Measurements from ENCODE around the gene DLEC1. TPM values are rescaled to one million over a fixed set of nuclear protein-coding genes. Genes with fewer than 3 reads are reported as not detected.

DLEC1 gene, protein sequence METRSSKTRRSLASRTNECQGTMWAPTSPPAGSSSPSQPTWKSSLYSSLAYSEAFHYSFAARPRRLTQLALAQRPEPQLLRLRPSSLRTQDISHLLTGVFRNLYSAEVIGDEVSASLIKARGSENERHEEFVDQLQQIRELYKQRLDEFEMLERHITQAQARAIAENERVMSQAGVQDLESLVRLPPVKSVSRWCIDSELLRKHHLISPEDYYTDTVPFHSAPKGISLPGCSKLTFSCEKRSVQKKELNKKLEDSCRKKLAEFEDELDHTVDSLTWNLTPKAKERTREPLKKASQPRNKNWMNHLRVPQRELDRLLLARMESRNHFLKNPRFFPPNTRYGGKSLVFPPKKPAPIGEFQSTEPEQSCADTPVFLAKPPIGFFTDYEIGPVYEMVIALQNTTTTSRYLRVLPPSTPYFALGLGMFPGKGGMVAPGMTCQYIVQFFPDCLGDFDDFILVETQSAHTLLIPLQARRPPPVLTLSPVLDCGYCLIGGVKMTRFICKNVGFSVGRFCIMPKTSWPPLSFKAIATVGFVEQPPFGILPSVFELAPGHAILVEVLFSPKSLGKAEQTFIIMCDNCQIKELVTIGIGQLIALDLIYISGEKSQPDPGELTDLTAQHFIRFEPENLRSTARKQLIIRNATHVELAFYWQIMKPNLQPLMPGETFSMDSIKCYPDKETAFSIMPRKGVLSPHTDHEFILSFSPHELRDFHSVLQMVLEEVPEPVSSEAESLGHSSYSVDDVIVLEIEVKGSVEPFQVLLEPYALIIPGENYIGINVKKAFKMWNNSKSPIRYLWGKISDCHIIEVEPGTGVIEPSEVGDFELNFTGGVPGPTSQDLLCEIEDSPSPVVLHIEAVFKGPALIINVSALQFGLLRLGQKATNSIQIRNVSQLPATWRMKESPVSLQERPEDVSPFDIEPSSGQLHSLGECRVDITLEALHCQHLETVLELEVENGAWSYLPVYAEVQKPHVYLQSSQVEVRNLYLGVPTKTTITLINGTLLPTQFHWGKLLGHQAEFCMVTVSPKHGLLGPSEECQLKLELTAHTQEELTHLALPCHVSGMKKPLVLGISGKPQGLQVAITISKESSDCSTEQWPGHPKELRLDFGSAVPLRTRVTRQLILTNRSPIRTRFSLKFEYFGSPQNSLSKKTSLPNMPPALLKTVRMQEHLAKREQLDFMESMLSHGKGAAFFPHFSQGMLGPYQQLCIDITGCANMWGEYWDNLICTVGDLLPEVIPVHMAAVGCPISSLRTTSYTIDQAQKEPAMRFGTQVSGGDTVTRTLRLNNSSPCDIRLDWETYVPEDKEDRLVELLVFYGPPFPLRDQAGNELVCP (N-terminal part only)
- 1 to 10 TPM; 5.1 to 5.6 TPM for total RNA-seq

GRCh38 chr3:38039101-38039898, at the start of gene DLEC1:
TSS of gene DLEC1 (plus strand) at chr3:38039208. CDS start at chr3:38039226, 18 bp downstream.

DNA sequence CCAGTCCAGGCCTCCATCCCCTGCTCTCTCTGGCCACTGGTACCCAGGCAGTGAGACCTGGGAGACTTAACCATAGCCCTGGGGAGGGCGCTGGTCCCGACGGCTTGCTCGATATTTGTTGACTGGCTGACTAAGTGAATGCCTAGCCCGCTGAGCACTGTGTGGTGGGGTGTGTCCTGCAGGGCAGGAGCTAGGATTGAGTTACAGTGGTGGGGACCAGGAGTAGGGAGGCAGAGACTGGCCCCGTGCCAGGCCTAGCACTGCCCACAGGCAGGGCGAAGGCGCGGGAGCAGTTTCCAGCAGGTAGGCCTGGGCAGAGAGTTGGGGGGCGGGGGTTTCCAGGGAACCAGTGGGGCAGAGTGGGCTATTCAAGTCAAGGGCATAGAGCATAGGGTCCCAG, 48.5 kb upstream of the DLEC1 start, which contains the start of gene VILL:
TSS of gene VILL (plus strand) at position 260 of the 400 bp plus-strand sequence. CDS start 2,887 bp downstream, outside the sequence.

GRCh38 chr3:38029400-38030125, 9.4 kb upstream of the DLEC1 start, which contains the start of gene PLCD1:
TSS of gene PLCD1 (minus strand) at chr3:38029642. CDS start at chr3:38029539, 103 bp downstream.

GRCh38 chr3:38136777-38137614, 98.0 kb downstream of the DLEC1 start, which contains the start of gene ACAA1:
TSS of gene ACAA1 (minus strand) at chr3:38137127. CDS start at chr3:38137035, 92 bp downstream.

GRCh38 chr3:38138349-38139190, 99.6 kb downstream of the DLEC1 start, which contains the start of gene MYD88:
TSS of gene MYD88 (plus strand) at chr3:38138661. CDS start at chr3:38138701, 40 bp downstream.

GRCh38 chr3:38164952-38165721, 126.1 kb downstream of the DLEC1 start, which contains the start of gene OXSR1:
TSS of gene OXSR1 (plus strand) at chr3:38165537. CDS start at chr3:38165877, 340 bp downstream.

Other genes with a start within 250 kb of the DLEC1 start
- 1 to 10 TPM; 3.3 to 3.5 TPM for gene CTDSPL, start 177.3 kb upstream of the DLEC1 start, total RNA-seq
- 10 to 100 TPM; 24.1 to 27.3 TPM for gene VILL, start 48.4 kb upstream of the DLEC1 start, total RNA-seq
- 10 to 100 TPM; 26.3 to 27.3 TPM for gene PLCD1, start 9.6 kb upstream of the DLEC1 start, total RNA-seq
- gene ACAA1, start 97.9 kb downstream of the DLEC1 start, total RNA-seq: 10 to 100 TPM; 81.0 to 84.2 TPM
- 10 to 100 TPM; 57.1 to 61.2 TPM for gene MYD88, start 99.5 kb downstream of the DLEC1 start, total RNA-seq
- gene OXSR1, start 126.3 kb downstream of the DLEC1 start, total RNA-seq: 10 to 100 TPM; 54.4 to 54.5 TPM
- gene SLC22A13, start 226.6 kb downstream of the DLEC1 start, total RNA-seq: under 1 TPM; 0.50 to 0.67 TPM
- gene SLC22A14, start 243.1 kb downstream of the DLEC1 start, total RNA-seq: not detected